HG02763 (cell line): ENCODE data around the gene POLD3.
A peak's percentile ranks its signal among the peaks of the same experiment; 100 is the strongest.

Experiments used
- ATAC-seq: cut with Tn5 transposase; IDR thresholded peaks from one replicate; pipeline ENCODE4 v1.9.1; 2021; ENCODE audit warnings: mild to moderate bottlenecking, moderate library complexity; ENCODE audit not compliant: unreplicated experiment

The POLD3 gene, protein sequence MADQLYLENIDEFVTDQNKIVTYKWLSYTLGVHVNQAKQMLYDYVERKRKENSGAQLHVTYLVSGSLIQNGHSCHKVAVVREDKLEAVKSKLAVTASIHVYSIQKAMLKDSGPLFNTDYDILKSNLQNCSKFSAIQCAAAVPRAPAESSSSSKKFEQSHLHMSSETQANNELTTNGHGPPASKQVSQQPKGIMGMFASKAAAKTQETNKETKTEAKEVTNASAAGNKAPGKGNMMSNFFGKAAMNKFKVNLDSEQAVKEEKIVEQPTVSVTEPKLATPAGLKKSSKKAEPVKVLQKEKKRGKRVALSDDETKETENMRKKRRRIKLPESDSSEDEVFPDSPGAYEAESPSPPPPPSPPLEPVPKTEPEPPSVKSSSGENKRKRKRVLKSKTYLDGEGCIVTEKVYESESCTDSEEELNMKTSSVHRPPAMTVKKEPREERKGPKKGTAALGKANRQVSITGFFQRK

DNA sequence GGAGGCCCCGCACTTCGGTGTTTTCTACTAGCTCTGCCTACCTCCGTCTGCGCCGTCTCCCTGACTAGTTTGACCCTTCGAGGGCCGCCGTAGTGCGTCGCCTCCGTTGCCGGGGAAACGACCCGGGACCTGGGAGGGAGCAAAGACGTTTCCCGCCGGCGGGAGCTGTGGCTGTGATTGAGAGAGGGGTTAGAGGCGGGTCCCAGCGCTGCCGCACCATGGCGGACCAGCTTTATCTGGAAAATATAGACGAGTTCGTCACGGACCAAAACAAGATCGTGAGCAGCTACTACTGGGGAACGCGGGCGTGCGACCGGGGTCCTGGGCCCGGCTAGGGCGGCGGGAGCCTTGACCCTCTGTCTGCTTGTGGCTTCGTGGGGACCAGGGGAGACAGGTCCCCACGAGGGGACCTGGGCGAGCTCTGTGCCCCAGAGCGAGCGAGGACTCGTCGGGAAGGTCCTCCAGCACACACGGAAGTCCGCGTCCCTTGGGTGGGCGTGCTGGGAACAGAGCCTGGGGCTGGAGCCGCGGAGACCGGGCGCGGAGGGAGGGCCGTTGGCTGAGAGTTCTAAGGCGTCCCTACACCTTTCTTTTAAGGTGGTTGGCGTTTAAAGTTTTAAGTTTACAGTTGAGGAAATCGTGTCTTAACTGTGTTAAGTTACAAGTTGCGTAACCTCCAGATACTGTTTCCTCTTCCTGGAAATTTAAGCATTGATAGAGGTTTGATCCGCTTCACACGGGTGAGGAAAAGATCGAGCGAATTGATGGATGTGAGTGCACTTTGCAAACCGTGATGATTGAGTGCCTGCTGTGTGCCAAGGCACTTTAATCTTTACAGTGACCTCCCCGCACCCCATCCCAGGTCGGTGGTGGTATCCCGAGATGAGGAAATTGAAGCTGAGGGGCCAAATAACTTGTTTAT lies at the start of gene POLD3:
Gene POLD3 (plus strand): TSS at position 142 of the 922 bp plus-strand sequence. CDS start 77 bp downstream, at position 219.
- peak; percentile 88 for ATAC-seq

DNA sequence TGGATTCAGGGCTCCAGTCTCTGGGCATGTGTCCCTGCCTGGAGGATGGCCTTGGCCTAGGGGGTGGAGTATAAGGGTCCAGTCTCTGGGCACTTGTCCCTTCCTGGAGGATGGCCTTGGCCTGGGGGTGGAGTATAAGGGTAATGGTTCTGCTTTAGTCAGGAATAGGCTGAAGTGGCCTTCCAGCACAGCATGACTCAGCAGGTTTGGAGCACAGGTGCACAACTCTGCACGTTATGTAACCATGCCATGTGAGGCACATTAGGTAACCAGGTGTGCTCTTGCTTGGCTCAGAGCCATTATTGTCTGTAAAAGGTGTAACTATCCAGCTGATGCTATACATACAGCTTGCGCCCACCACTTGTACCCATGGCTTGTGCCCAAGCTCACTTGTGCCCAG lies 48.4 kb upstream of the POLD3 start:
- ATAC-seq, result no peak

DNA sequence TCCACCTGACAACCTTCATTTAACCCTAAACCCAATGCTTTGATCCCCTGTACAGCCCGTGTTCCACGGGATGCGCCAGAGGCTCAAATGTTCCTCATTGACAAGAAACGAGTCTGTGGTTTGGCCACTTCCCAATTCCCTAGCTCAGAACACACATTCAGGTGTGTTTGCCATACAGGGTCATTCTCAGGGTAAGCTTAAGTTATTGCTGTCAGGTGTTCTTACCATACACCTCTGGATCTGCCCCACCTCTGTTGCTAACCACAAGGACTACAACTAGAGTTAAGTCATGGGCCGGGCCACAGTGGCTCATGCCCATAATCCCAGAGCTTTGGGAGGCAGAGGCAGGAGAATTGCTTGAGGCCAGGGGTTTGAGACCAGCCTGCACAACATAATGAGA lies 45.6 kb upstream of the POLD3 start:
- no peak for ATAC-seq

DNA sequence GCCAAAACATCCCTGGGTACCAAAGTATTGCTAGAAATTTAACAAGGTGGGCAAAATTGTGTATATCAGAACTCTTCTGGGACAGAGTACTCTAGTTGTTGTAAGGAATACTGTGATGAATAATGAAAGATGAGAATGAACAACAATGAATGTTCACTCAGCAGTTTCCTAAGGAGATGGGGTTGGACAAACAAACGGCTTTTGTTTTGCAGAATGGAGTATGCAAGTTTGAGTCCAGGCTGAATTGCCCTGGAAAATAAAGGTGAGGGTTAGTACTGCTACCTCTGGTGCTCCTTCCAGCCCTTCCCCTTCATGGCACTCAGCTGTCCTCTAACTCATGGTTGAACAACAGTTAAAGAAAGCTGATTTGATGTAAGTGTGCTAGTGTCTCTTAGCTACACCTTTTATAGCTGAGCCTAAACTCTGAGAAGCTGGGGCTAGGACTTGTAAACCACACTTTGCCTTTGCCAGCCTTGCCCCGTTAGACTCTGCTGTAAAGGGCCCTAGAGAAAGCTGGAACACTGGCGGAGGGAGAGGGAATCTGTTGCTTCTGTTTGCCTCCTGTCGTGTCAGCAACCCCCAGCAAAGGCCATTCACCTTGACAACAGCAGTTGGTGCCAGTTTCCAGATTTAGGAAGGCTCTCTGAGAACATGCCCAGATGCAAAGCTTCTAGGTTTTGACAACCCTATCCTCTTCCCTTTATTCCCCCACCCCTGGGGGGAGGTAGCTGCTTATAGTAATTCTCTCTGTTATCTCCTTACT lies 41.2 kb upstream of the POLD3 start:
- ATAC-seq, result no peak

DNA sequence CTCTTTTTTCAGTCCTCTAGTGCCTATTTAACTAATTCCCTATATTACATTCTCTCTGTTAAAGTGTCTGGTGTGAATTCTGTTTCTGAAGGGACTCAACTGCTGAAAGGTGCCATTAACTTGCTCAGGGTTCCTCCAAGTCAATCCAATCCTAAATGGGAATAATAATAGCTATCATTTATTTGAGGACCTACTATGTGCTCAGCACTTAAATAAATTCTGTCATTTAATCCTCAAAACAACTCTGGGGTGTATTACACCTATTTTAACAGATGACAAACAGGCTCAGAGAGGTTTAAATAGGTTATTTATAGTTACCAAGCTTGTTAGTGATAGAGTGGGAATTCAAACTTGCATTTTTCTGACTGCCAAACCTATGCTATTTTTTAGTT lies 40.6 kb upstream of the POLD3 start:
- no peak for ATAC-seq

DNA sequence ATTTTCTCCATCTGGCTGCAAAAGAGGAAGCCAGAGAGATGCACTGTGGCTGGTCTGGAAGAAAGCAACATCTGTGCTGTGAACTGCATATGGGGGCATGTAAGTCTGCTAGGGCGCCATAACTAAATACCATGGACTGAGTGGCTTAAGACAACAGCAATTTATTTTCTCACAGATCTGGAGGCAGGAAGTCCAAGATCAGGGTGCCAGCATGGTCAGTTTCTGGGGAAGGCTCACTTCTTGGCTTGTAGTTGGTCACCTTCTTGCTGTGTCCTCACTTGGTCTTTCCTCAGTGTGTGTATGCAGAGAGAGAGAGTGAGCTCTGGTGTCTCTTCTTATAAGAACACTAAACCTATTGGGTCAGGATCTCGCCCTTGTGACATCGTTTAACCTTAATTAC lies 34.9 kb upstream of the POLD3 start:
- ATAC-seq, result no peak

DNA sequence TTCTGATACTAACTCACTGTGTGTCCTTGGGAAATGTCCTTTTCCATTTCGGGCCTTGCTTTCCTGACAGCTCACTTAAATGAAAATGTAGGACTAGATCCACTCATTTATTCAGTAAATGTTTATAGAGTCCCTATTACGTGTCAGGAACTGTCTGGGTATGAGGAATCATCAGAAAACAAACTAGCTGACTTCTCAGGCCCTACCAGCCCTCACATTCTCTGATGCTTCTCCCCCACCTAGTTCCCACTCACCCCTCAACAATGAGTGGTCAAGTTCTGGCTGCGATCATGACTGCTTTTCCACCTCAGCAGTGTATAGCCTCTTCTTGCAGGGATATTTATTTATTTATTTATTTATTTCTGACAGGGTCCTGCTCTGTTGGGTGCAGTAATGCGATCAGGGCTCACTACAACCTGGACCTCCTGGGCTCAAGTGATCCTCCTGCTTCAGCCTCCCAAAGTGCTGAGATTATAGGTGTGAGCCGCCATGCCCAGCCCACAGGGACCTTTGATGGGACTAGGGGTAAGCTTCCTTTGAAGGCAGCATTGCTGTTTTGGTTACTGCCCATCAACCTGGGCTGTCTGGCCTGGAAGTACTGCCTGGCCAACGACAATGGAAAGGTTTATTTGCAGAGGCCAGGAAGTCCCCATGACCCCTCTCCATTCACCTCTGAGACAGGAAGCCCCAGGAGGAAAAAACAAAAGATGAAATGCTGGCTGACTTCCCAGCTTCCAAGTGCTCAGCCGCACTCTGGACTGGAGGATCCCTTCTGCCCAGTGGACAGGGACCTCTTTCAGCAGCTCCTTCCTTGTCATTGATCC lies 33.1 kb upstream of the POLD3 start:
- no peak for ATAC-seq

DNA sequence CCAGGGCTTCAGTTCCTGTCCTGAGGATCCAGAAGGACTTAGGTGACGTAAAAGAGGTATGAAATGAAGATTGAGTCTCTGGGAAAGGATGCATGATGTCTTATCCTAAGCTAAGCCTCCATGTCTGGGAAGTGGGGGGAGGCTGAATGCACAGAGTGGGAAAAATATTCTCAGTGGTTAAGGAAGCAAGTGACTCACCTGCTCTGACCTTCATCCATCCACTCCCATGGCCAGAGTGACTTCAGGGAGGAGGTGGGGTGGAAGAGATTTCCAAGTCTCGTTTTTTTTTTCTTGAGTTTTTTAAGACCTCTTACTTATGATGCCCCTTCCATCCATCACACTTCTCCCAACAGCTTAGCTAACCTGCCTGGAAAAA lies 32.5 kb upstream of the POLD3 start:
- ATAC-seq, result no peak

DNA sequence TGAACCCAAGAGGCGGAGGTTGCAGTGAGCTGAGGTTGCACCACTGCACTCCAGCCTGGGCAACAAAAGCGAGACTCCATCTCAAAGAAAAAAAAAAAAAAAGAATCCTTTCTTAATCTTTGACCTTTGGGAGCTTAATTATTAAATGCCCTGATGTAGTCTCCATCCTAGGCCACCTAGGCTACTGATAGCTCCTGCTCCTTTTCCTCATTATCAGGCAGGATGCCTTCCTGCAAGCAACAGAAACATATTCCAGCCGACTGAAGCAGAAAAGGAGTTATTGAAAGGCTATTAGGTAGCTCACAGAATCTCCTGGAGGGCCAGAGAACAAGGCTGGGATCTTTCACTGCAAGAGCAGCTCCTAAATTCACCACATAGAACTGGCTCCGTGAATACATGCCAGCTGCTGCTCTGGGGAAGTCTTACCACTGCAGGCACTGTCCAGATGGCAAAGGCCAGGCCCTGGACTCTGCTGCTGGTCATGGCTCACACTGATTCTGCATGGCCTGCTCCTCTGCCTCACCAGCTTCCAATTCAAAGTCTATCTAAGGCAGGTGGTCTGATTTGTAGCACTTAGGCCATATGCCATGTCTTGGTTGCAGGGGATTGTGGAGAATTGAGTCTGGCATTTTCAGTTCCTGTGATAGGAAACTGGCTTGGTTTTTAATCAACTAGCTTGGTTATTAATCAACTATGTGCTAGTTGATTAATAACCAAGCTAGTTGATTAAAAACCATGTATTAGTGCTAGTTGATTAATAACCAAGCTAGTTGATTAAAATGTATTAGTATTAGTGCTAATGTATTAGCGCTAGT lies 26.0 kb upstream of the POLD3 start:
- ATAC-seq, result no peak

DNA sequence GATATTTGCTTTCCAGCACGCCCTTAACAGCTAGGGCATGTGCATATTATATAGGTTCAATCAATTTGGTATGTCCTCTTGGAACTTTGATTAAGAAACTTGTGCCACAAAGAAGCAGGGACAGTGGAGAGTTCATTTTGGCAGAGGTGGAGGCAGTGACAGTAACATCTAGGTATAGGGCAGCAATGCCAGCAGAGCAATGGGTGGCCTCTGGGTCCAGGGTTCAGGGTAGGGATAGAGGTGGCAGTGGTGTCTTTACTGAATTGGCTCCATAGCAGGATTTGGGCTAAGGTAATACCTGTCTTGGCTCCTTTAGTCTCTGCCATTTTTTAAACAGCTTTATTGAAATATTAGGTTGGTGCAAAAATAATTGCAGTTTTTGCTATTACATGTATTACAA lies 24.4 kb upstream of the POLD3 start:
- ATAC-seq, result no peak

DNA sequence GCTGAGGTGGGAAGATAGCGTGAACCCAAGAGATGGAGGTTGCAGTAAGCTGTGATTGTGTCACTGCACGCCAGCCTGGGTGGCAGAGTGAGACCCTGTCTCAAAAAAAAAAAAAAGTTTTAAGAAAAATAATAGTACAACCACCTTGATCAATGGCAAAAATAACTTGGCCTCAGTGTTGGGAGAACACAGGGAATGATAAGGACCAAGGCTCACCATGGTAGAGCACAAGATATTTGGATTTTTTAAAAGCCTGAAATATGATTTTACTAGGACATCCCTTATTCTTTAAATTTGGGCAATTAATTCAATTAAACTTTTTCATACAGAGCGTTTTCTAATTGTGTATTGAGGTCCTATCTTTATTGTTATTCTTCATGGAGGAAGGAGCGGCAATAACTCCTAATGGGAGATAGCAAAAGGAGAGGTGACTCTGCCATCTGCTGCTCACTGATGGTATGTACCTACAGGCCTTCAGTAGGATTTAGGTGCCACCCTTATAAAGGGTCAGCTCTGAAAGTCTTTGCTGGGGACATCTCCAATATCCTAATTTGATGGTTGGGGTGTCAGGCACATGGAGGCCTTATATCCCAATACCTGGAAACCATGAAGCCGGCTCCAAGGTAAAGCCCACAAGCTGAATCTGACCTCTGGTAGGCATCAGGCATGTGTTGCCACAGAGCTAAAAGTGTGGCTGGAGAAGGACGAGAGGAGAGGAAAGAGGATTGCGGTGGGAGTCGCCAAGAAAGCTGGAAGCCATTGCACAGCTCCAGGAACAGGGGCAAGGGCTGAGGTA lies 21.9 kb upstream of the POLD3 start:
- ATAC-seq, result no peak

DNA sequence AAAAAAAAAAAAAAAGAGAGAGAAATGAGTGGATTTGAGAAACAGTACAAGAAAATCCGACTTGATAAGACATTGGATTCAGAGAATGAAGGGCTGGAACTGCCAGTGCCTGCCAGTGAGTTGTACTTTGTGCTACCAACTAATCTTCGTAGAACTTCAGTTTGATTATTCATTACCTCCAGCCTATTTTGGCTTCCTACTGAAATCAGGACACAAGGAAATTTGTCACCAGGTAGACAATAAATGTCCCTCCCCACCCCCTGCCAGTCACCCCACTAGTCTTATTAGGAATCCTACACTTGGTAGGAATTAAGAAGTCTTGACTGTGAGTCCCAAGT lies 21.4 kb upstream of the POLD3 start:
- no peak for ATAC-seq

DNA sequence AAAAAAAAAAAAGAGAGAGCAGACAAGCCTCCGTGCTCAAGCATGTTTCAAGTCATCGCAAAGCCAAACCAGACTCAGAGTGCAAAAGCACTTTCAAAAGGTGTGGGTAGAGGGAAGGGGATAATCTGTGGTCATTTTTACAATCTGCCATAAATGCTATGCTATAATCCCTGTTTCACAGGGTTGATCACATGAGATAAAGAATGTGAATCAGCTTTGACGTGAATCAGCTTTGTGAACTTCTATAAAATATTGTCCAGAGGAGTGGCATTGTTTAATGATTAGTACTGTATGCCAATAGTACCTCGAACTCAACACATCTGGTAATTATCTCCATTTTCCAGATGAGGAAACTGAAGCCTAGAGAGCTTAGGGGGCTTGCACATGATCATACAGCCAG lies 20.0 kb upstream of the POLD3 start:
- no peak for ATAC-seq

DNA sequence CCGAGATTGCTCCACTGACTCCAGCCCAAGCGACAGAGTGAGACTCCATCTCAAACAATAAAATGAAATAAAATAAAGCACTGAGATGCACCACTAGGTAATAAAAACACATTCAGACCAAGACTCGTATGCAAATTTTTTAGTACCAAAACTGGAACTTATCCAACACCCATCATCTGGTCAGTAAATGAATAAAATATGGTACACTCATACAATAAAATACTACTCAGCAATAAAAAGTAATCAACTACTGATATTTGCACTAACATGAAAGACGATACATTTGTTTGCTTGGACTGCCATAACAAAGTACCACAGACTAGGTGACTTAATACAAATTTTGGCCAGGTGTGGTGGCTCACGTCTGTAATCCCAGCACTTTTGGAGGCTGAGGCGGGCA lies 17.8 kb upstream of the POLD3 start:
- ATAC-seq, result no peak

DNA sequence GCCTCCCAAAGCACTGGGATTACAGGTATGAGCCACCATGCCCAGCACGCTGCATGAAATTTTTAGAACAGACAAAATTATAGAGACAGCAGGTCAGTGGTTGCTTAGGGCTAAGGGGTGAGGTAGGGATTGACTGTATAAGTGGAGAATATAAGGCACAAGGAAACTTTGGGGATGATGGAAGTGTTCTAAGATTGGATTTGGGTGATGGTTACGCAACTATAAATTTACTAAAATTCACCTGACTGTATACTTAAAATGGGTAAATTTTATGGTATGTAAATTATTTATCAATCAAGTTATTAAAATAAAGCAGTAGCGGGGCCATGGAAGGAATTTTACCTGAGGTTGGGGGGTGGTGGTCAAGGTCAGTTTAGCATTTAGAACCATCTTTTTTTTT lies 16.4 kb upstream of the POLD3 start:
- no peak for ATAC-seq

DNA sequence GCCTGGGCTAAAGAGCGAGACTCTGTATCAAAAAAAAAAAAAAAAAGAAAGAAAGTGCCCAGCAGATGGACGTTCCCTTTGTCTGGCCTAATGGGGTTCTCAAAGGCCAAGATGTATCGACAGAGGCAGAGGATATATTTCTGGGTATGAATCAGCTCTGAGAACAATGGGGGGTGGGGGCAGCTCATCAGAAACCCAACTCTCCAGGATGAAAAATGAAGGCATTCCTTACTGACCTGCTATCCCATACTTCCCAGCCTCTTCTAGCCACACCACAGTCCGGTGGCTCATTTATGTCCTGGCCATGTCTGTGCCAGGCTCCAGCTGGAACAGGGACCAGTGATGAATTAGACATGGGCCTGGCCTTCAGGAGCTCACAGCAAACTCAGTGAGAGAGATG lies 15.2 kb upstream of the POLD3 start:
- ATAC-seq, result no peak

DNA sequence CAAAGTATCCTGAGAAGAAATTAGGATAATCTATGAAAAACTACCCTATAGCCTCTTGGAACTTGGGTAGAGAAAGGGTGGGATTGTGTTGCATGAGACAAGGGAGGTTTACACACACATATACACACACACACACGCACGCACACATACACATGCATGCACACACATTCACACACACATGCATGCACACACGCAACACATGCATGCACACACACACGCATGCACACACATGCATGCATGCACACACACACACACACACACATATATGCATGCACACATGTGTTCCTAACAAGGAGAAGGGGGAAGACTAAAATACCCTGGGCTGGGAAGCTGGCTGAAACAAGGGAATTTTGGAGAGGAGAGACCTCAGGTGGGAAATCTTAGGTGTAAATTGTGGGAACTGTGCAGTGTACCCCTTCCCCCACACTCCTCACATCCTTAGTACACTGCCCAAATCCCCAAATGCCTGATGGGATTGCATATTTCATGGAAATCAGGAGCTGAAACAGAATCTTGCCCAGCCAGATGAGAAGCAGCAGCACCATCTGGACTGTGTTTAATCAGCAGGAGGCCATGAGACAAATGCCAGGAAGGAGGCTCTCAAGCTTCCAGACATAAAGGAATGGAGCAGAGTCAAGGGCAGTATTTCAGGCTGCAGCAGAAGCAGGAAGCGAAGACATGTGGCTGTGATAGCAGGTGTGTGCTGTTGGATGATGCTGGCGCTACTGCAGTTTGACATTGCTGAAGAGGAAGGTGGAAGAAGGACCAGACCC lies 14.6 kb upstream of the POLD3 start:
- ATAC-seq, result no peak
